SK-N-SH (cell line): ENCODE results near the gene CDH13. TPM values are rescaled to one million over a fixed set of nuclear protein-coding genes. Genes with fewer than 3 reads are reported as not detected.

Experiments
- CTCF ChIA-PET: fragments of 300-600, 350-600 bp; formaldehyde crosslinking; extraction: SDS; loops from one replicate; lab custom pipeline; 2021; lab: Yijun Ruan, JAX
- POLR2A ChIA-PET: fragments of 350-600 bp; sonication (Branson Sonifier 250); formaldehyde crosslinking; extraction: SDS; loops from one replicate; lab custom pipeline; 2020; ENCODE audit warnings: antibody characterized with exemption, inconsistent platforms; lab: Yijun Ruan, JAX
- DNase-seq: peaks from one replicate; pipeline ENCODE4 v3.0.0; 2012
- H2AFZ ChIP-seq: fragments of 200-600 bp; sonication (generic); 2 replicates; pipeline ENCODE4 v1.8.1; 2016; ENCODE audit warnings: antibody characterized with exemption, mild to moderate bottlenecking, low read depth
- H3F3A ChIP-seq: fragments of 200-600 bp; sonication (generic); replicated peaks from 2 replicates; pipeline ENCODE3; 2016; ENCODE audit warnings: antibody characterized with exemption, mild to moderate bottlenecking; ENCODE audit not compliant: insufficient read depth
- H3K27ac ChIP-seq, 2 experiments: fragments of 200-500 bp in 1 of 2; fragments of 200-600 bp in 1 of 2; sonication (Bioruptor generic) in 1 of 2; sonication (generic), shearing (Covaris generic) in 1 of 2; 2 replicates each; pipeline versions ENCODE4 v1.5.1 to v1.6.1; 2014 to 2016; ENCODE audit warnings: low read depth in 2 of 2, inconsistent platforms in 1 of 2, low read length in 1 of 2, mild to moderate bottlenecking in 1 of 2, mixed read lengths in 1 of 2
- H3K27me3 ChIP-seq: fragments of 200-600 bp; sonication (generic), shearing (Covaris generic); 2 replicates; pipeline ENCODE4 v1.6.1; 2016; ENCODE audit warnings: mixed run types; ENCODE audit not compliant: insufficient read depth
- H3K36me3 ChIP-seq, 2 experiments: fragments of 200-500 bp in 1 of 2; fragments of 200-600 bp in 1 of 2; sonication (Bioruptor generic) in 1 of 2; sonication (generic) in 1 of 2; replicated peaks in 1 of 2; 2 replicates each; pipeline versions ENCODE3 to v1.5.1; 2014 to 2016; ENCODE audit warnings: low read length in 1 of 2, mild to moderate bottlenecking in 1 of 2; ENCODE audit not compliant: insufficient read depth in 2 of 2, control insufficient read depth in 1 of 2
- H3K4me1 ChIP-seq, 2 experiments: fragments of 200-500 bp in 1 of 2; fragments of 200-600 bp in 1 of 2; sonication (Bioruptor generic) in 1 of 2; sonication (generic), shearing (Covaris generic) in 1 of 2; 2 replicates each; pipeline versions ENCODE4 v1.5.1 to v1.6.1; 2014 to 2016; ENCODE audit warnings: low read depth in 1 of 2, low read length in 1 of 2, mixed run types in 1 of 2; ENCODE audit not compliant: insufficient read depth in 2 of 2, control insufficient read depth in 1 of 2
- H3K4me2 ChIP-seq: fragments of 200-600 bp; sonication (generic), shearing (Covaris generic); 2 replicates; pipeline ENCODE4 v1.6.1; 2017; ENCODE audit warnings: mixed run types
- H3K4me3 ChIP-seq, 2 experiments: fragments of 200-500 bp in 1 of 2; fragments of 200-600 bp in 1 of 2; sonication (Bioruptor generic) in 1 of 2; sonication (generic), shearing (Covaris generic) in 1 of 2; 2 replicates each; pipeline versions ENCODE4 v1.5.1 to v1.8.1; 2014 to 2016; ENCODE audit warnings: low read depth in 2 of 2, inconsistent platforms in 1 of 2, low read length in 1 of 2, mild to moderate bottlenecking in 1 of 2, mixed read lengths in 1 of 2, moderate library complexity in 1 of 2
- H3K79me2 ChIP-seq: fragments of 200-600 bp; sonication (generic); 2 replicates; pipeline ENCODE4 v1.8.1; 2017; ENCODE audit warnings: mild to moderate bottlenecking; ENCODE audit not compliant: insufficient read depth
- H3K9ac ChIP-seq: fragments of 200-600 bp; sonication (generic); 2 replicates; pipeline ENCODE4 v1.6.1; 2017; ENCODE audit warnings: mixed run types
- H3K9me2 ChIP-seq: fragments of 200-600 bp; sonication (generic); 2 replicates; pipeline ENCODE4 v1.6.1; 2017; ENCODE audit warnings: mixed run types
- H3K9me3 ChIP-seq: fragments of 200-600 bp; sonication (generic); 2 replicates; pipeline ENCODE4 v1.6.1; 2017; ENCODE audit warnings: mixed run types, mild to moderate bottlenecking, moderate library complexity
- H4K20me1 ChIP-seq: fragments of 200-600 bp; sonication (generic); 2 replicates; pipeline ENCODE4 v1.6.1; 2017; ENCODE audit warnings: mild to moderate bottlenecking, mixed run types; ENCODE audit not compliant: insufficient read depth
- CTCF ChIP-seq: fragments of 200-600 bp; sonication (generic); IDR thresholded peaks from 2 replicates; pipeline ENCODE4 v1.6.1; 2017; ENCODE audit warnings: antibody characterized with exemption, mild to moderate bottlenecking, moderate library complexity
- ELF1 ChIP-seq: IDR thresholded peaks from 2 replicates; pipeline ENCODE4 v1.4.0; 2012
- EP300 ChIP-seq, 2 experiments: IDR thresholded peaks; 2 replicates each; pipeline versions ENCODE4 v1.4.0 to v1.6.1; 2012; ENCODE audit warnings: borderline replicate concordance in 1 of 2, low read depth in 1 of 2, low read length in 1 of 2
- FOSL2 ChIP-seq: IDR thresholded peaks from 2 replicates; pipeline ENCODE4 v1.4.0; 2012; ENCODE audit warnings: low read depth, mild to moderate bottlenecking, moderate library complexity, borderline replicate concordance
- GATA2 ChIP-seq: sonication (generic); formaldehyde crosslinking; IDR thresholded peaks from 2 replicates; pipeline ENCODE4 v1.5.0; 2020; ENCODE audit warnings: mild to moderate bottlenecking, missing genetic modification reagents
- MAX ChIP-seq: IDR thresholded peaks from 2 replicates; pipeline ENCODE4 v1.4.0; 2012; ENCODE audit warnings: low read depth
- MEF2A ChIP-seq: IDR thresholded peaks from 2 replicates; pipeline ENCODE4 v1.4.0; 2012; ENCODE audit warnings: low read depth, borderline replicate concordance
- NFIC ChIP-seq: IDR thresholded peaks from 2 replicates; pipeline ENCODE4 v1.4.0; 2012; ENCODE audit warnings: borderline replicate concordance
- RAD21 ChIP-seq: IDR thresholded peaks from 2 replicates; pipeline ENCODE4 v1.6.1; 2012; ENCODE audit warnings: mild to moderate bottlenecking, low read length
- RCOR1 ChIP-seq: fragments of 150-350 bp; IDR thresholded peaks from 2 replicates; pipeline ENCODE4 v1.6.1; 2017; ENCODE audit warnings: antibody characterized with exemption, low read length
- RFX5 ChIP-seq: IDR thresholded peaks from 2 replicates; pipeline ENCODE4 v1.6.1; 2012; ENCODE audit warnings: mild to moderate bottlenecking, improper control_type of control experiment, low read length
- RXRA ChIP-seq: IDR thresholded peaks from 2 replicates; pipeline ENCODE4 v1.4.0; 2012; ENCODE audit warnings: low read depth, mild to moderate bottlenecking, borderline replicate concordance
- SIN3A ChIP-seq: IDR thresholded peaks from 2 replicates; pipeline ENCODE4 v1.6.1; 2012; ENCODE audit warnings: low read depth, mild to moderate bottlenecking, low read length, moderate library complexity, borderline replicate concordance
- TCF12 ChIP-seq: IDR thresholded peaks from 2 replicates; pipeline ENCODE4 v1.4.0; 2012
- TEAD4 ChIP-seq: IDR thresholded peaks from 2 replicates; pipeline ENCODE4 v1.4.0; 2012; ENCODE audit warnings: mild to moderate bottlenecking, borderline replicate concordance; ENCODE audit not compliant: insufficient read depth
- USF1 ChIP-seq: IDR thresholded peaks from 2 replicates; pipeline ENCODE4 v1.4.0; 2012; ENCODE audit warnings: low read depth, borderline replicate concordance
- YY1 ChIP-seq: IDR thresholded peaks from 2 replicates; pipeline ENCODE4 v1.4.0; 2012; ENCODE audit warnings: low read depth, mild to moderate bottlenecking
- WGBS: methylation state at CpG from one replicate; pipeline ENCODE4 v1.1.6; 2017; ENCODE audit warnings: low lambda C conversion rate; 5-methylcytosine and 5-hydroxymethylcytosine counted together
- polyA plus RNA-seq, 3 experiments: library from polyadenylated mRNA; depleted of rRNA; stranded (reverse); fragments of >200 nt; gene quantifications; 2 replicates each; pipeline ENCODE4 v1.2.3, GENCODE V29; 2012
- TF ChIP-seq, protein P1 (sequence below): IDR thresholded peaks from 2 replicates; pipeline ENCODE4; 2012

Gene CDH13
- polyA plus RNA-seq, 1 of the 3 experiments (the other 2 are of a cell fraction), result 93.0 TPM

DNA sequence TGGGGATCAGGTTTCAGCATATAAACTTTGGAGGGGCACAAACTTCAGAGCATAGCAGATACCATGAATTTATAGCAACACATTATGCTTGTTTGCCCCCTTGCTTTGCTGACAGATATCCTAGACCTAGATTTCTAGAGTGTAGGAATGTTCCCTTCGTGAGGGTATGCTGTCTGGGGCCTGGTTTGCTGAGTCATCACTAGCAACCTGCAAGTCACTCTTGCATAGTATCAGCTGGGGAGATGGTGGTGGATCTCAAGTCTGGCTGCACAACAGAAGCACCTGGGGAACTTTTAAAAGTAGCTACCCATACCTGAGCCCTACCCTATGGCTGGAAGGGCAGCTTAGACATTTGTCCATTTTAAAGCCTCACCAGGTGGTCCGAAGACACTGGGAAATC, 1158.7 kb downstream of the CDH13 start:
- no peaks in the 10 kb centered on the region for H3K27me3 ChIP-seq
- no peaks in the 10 kb centered on the region for H3K36me3 ChIP-seq
- H3K4me3 ChIP-seq, result no peak overlapping the region
- TF ChIP-seq NFIC, result no peak
- TF ChIP-seq, protein P1, sequence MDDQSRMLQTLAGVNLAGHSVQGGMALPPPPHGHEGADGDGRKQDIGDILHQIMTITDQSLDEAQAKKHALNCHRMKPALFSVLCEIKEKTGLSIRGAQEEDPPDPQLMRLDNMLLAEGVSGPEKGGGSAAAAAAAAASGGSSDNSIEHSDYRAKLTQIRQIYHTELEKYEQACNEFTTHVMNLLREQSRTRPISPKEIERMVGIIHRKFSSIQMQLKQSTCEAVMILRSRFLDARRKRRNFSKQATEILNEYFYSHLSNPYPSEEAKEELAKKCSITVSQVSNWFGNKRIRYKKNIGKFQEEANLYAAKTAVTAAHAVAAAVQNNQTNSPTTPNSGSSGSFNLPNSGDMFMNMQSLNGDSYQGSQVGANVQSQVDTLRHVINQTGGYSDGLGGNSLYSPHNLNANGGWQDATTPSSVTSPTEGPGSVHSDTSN, result no peak
- no peak for TF ChIP-seq RFX5
- no peak for TF ChIP-seq TCF12
- no peak for TF ChIP-seq FOSL2
- no peak for TF ChIP-seq YY1
- TF ChIP-seq ELF1, result no peak
- no peak for TF ChIP-seq TEAD4
- no peak for TF ChIP-seq RAD21
- TF ChIP-seq USF1, result no peak
- no peak for TF ChIP-seq SIN3A
- no peak for TF ChIP-seq MEF2A
- TF ChIP-seq MAX, result no peak
- TF ChIP-seq RXRA, result no peak
- no peak overlapping the region for H3K9ac ChIP-seq
- no peaks in the 10 kb centered on the region for H3K9me2 ChIP-seq
- no peak for DNase-seq
- H3K4me1 ChIP-seq, result no peaks in the 10 kb centered on the region
- H4K20me1 ChIP-seq, result 0 out of 2 replicates have a peak, but pooled peaks cover 3% of the 10 kb centered on the region
- POLR2A ChIA-PET, result no interaction called here
- WGBS, result 17% methylated on average over 1 of the region's 2 CpGs
- no peaks in the 10 kb centered on the region for H3K9me3 ChIP-seq
- H2AFZ ChIP-seq, result no peak overlapping the region
- CTCF ChIA-PET, result no interaction called here
- H3K4me2 ChIP-seq, result no peak overlapping the region
- H3K27ac ChIP-seq, result no peak overlapping the region
- no peaks in the 10 kb centered on the region for H3K79me2 ChIP-seq
- H3F3A ChIP-seq, result peaks cover under 1% of the 10 kb centered on the region

DNA sequence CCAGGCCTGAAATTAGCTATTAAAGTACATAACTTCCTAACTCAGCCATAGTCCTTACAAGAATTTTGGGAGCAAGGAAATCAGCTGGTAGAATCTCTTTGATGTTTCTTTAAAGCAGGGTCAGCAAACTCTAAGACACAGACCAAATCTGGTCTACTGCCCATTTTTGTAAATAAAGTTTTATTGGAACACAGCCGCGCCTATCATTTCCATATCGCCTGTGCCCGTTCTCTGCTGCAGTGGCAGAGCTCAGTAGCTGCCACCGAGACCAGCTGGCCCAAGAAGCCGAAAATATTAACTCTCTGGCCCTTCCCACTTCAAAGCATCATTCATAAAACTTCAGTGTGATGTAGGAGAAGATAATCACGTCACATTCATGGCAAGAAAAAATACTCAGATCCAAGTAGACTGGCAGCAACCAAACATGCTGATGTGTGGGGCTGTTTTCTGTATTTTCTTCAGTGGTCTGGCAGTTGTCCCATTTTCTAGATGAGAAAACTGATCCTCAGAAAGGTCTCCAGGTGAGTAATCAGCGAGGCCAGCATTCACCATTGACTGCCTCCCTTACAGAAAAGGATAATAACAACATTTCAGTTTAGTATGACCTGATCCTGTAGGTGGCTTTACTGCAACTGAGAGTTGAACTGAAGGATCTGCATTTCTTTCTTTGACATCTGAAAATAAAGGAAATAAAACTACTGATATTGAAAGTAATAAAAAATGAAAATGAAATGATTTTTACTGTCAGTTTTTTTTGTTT, 1163.1 kb downstream of the CDH13 start:
- Histone ChIP-seq H3K9ac (no peak overlapping the region), H3F3A (no peaks in the 10 kb centered on the region), H3K4me3 (no peak overlapping the region), H3K27ac (no peak overlapping the region), H3K27me3 (no peaks in the 10 kb centered on the region), H3K9me3 (no peaks in the 10 kb centered on the region), H3K4me2 (no peak overlapping the region), H3K9me2 (no peaks in the 10 kb centered on the region), H2AFZ (no peak overlapping the region), H3K79me2 (no peaks in the 10 kb centered on the region), H4K20me1 (no peaks in the 10 kb centered on the region), H3K4me1 (no peaks in the 10 kb centered on the region), H3K36me3 (no peaks in the 10 kb centered on the region)
- CTCF ChIA-PET, result no interaction called here
- DNase-seq, result no peak
- TF ChIP-seq MAX (no peak), SIN3A (no peak), RAD21 (no peak), GATA2 (no peak), RCOR1 (no peak), CTCF (no peak), EP300 (IDR thresholded peaks at IDR 0.05; ENCODE audit: borderline replicate concordance in 1 of 2, low read depth in 1 of 2, low read length in 1 of 2) (no peak), YY1 (no peak)
- POLR2A ChIA-PET, result no interaction called here
- 51% methylated on average over 8 of the region's 8 CpGs for WGBS
